Activated CD4-positive, alpha-beta T cell treated with anti-CD3 and anti-CD28 coated beads, Interleukin-2, Interleukin-6, amounts not matched to agents 100 ng/mL and 50 ng/mL, durations not matched to agents 16 hours and 8 hours (primary cell): ENCODE measurements around the gene KCNT2.
"Not testable (repeated sequence)": the region's sequence is repeated elsewhere in the genome, so short reads cannot be mapped to it uniquely, and the experiment has no call there.

Experiments
- DNase-seq: peaks from one replicate; pipeline ENCODE4 v3.0.0-alpha.2; 2020

KCNT2 gene

GRCh38 chr1:196608390-196609369 is at the start of gene KCNT2:
KCNT2 (minus strand) TSS chr1:196608440; CDS start chr1:196608309, 131 bp downstream.
- peak; percentile 4 for DNase-seq

- no peak for DNase-seq
These were observed 47.3 kb upstream of the KCNT2 start for GRCh38 chr1:196655494-196655893.

DNA sequence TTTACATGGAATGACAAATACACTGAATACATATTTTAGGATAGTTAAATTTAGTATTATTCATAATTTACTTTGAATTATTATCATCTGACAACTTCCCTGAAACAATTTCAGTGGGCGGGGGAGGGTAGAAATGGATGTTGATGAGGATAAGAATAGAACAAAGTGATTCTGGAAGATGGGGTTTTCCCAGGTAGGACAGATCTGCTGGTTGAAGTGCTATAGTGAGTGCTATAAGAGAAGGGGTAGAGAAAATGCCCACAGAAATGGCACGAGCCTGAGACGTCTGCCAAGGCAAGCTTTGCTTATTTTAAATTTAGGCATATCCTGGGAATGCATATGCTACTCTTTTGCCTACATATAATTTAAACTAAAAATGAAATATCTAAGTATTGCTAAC is 46.8 kb upstream of the KCNT2 start:
- DNase-seq, result no peak

- no peak for DNase-seq
These were observed 46.0 kb upstream of the KCNT2 start for GRCh38 chr1:196654271-196654670.

- peak; percentile 36 for DNase-seq
These were observed 43.5 kb upstream of the KCNT2 start, which contains the start of gene CFH for GRCh38 chr1:196651637-196652215. CFH (plus strand) TSS chr1:196652043; CDS start chr1:196652118, 75 bp downstream.

DNA sequence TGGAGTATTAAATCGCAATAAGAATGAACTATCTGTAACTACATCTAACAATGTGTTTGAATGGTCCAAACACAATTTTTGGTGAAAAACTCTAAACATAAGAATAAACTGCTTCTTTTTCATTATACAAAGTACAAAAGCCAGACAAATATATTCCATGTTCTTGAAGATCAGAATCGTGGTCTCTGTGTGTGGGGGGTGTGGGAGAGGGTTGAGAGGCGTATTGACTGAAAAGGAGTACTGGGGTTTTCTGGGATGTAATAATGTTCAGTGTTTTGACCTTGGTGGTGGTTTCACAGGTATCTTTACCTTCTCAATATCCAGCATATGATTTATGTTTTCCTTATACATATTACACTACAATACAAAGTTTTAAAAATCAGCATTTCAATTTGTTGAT is 42.8 kb upstream of the KCNT2 start:
- DNase-seq, result no peak

DNA sequence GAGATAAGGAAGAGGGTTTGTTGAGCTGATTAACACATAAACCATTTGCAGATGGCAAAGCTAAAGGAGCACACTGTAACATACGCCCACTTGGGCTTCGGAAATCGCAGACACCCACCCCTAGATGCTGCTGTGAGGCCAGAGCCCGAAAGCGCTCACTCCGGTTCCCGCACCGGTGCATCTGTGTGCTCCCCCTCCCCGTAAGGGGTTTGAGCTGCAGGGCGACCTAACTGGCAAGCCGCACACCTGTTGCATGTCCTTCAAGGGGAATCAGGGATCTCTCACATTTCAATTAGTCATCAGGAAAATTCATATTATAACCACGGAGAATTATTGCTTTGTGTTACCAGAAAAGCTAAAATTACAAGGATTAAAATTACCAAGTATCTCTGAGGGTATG is 42.2 kb upstream of the KCNT2 start:
- DNase-seq, result no peak

- DNase-seq, result no peak
These were observed 41.8 kb upstream of the KCNT2 start for GRCh38 chr1:196649990-196650389.

DNA sequence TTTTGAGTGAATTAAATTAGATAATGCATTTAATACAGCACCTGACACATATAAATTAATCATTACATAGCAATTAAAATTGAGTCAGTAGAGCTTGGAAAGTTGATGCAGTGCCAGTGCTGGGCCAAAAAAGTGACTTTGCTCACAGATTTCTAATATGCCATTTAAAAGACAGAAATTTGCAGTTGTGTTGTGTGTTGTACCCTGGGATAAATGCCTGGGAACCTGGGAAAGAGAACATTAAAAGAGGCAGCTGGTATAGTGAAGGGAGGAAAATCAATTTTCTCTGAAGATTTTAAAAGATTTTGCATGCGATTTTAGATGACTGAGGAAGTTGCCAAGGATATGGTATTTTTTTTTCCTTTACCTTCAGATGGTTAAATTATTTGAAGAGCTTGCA is 32.7 kb upstream of the KCNT2 start:
- DNase-seq, result no peak

DNA sequence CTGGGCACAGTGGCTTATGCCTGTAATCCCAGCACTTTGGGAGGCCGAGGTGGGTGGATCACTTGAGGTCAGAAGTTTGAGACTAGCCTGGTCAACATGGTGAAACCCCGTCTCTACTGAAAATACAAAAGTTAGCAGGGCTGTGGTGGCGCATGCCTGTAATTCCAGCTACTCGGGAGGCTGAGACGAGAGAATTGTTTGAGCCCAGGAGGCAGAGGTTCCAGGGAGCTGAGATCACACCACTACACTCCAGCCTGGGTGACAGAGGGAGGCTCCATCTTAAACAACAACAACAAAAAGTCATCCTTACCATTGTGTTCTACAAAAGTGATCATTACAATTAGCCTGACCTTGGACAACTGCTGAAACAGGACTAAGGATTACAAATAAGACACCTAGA is 31.1 kb upstream of the KCNT2 start:
- DNase-seq, result not testable (repeated sequence)

GRCh38 chr1:196638466-196638865 is 30.2 kb upstream of the KCNT2 start:
- DNase-seq, result no peak

- DNase-seq, result no peak
These were observed 29.4 kb upstream of the KCNT2 start for GRCh38 chr1:196637606-196638005.

GRCh38 chr1:196628838-196629237 is 20.6 kb upstream of the KCNT2 start:
- DNase-seq, result no peak

DNA sequence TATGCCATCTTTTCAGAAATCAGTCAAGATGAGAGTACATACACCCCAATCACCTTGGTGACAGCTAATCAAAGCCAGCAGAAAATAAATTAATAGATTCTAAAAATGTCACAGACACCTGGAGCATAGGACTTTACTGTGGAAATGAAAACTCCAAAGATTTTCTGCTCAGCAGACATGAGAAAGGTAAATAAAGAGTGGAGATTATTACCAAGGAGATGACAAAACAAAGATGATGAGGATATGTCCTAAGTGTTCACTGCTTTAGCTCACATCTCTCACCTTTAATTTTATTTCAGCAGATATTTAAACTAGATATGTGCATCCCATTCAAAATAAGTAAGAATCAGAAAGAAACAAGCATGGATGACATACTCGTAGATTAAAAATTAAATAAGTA is 14.8 kb upstream of the KCNT2 start:
- DNase-seq, result no peak

- no peak for DNase-seq
These were observed 11.5 kb upstream of the KCNT2 start for GRCh38 chr1:196619721-196620120.

DNA sequence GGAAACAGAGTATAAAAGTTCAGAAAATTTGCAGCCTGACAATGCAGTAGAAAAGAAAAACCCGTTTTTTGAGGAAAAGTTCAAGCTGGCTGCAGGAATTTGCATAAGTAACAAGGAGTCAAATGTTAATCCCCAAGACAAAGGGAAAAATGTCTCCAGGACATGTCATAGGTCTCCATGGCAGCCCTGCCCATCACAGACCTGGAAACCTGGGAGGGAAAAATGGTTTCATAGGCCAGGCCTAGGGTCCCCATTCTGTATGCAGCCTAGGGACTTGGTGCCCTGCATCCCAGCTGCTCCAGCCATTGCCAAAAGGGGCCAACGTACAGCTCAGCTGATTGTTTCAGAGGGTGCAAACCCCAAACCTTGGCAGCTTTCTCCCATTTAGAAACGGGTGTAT is 3.6 kb upstream of the KCNT2 start:
- no peak for DNase-seq

DNA sequence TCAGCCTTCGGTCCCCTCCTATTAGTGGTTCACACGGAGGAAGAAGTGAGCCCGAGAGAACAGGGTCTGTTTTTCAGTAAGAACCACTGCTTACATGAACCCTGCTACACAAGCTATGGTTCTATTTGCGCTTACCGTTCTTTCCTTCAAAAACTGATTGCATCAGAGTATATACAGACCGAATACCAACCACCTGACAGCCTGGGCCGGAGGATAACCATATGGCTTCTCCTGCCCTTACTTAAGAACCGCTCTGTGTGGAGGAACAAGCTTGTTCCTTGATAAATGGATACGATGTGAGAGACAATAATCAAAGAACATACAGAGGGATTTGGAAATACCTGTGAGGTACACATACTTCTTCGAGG is 1.1 kb upstream of the KCNT2 start:
- no peak for DNase-seq

DNA sequence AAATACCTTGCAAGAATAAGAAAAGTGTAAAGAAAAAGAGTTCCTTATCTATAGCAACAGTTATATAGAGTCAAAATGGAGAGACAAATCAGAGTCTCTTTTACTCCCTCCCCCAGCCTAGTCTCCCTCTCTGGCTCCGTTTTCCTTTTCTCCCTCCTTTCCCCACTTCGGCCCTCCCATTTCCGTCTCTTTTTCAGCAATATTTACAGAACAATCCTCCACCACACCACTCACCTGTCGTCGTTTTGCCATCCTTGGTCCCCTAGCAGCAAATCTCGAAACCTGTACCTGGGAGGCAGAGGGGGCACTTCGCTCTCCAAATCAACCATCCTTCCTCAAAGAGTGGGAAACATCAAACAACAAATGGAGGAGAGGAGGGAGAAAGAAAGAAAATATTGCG is 259 bp downstream of the KCNT2 start:
- DNase-seq, result no peak

- DNase-seq, result no peak
These were observed 4.6 kb downstream of the KCNT2 start for GRCh38 chr1:196603651-196604050.

DNA sequence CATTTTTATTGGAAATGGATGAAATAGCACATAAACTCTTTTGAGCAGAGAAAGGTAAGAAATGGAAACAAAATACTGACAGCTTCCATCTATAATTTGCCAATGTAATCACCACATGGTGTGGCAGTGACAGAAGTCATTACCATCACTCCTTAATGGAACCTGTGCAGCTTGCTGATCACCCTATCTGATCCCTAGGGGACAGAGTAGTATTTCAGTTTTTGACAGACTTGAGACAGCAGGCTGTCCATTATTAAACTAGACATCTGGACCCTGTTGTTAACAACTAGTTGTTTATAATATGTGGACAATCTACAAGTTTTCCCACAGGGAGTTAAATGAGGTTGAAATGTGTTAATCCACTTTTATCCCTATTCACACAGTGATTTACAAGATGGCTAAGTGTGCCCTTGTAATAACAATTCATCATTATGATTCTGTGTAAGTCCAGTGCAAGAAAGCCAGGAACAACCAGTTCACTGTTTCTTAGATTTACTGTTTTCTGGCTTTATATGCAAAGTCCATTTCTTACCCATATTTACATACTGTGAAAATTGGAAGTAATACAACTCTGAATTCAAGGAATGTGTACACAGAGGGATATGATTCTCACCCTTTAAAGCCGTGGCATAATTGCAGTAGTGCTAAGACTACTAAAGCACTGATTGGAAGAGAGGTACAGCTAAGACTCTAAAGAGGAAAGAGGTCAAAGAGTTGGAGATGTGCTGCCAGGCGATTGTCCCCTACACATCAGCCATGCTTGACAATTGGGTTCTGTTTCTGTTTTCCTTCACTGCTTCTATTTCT is 9.1 kb downstream of the KCNT2 start:
- DNase-seq, result no peak

DNA sequence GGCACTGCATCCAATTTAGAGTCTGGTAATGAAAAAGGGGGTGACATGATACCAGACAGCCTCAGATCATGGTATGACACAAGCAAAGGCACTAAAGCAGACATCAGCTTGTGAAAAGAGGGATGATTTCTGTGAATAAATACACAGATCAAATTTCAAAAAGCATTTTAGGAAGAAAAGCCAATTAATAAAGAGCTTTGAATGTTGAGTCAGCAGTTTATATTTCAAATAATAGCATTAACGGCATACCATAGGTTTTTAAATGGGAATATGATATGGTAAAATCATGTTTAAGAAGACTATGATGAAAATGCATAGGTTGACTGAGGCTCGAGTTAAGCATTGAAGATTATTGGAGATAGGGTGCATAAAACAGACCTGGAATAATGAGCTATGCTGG is 13.5 kb downstream of the KCNT2 start:
- DNase-seq, result no peak

DNA sequence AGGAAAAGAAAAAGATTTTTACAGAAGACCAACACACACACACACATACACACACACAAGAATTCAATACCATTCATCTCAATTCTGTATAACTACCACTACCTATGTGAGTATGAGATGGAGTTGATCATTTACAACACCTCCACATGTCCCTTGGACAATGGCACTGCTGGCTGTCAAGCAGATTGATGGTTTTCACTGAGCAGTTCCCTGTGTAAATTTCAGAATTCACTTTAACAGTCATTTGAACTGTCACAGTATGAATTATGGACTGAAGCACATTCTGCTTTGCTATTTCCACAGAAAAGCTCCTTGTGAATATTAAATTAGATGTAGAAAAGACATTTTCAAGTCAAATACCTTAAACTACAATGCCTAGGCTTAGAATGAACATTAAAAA is 14.3 kb downstream of the KCNT2 start:
- no peak for DNase-seq

- no peak for DNase-seq
These were observed 17.3 kb downstream of the KCNT2 start for GRCh38 chr1:196590959-196591358.
